ENCODE data around the gene CHD2.
"Not testable (repeated sequence)": the region's sequence is repeated elsewhere in the genome, so short reads cannot be mapped to it uniquely, and the experiment has no call there.

CHD2 gene

DNA sequence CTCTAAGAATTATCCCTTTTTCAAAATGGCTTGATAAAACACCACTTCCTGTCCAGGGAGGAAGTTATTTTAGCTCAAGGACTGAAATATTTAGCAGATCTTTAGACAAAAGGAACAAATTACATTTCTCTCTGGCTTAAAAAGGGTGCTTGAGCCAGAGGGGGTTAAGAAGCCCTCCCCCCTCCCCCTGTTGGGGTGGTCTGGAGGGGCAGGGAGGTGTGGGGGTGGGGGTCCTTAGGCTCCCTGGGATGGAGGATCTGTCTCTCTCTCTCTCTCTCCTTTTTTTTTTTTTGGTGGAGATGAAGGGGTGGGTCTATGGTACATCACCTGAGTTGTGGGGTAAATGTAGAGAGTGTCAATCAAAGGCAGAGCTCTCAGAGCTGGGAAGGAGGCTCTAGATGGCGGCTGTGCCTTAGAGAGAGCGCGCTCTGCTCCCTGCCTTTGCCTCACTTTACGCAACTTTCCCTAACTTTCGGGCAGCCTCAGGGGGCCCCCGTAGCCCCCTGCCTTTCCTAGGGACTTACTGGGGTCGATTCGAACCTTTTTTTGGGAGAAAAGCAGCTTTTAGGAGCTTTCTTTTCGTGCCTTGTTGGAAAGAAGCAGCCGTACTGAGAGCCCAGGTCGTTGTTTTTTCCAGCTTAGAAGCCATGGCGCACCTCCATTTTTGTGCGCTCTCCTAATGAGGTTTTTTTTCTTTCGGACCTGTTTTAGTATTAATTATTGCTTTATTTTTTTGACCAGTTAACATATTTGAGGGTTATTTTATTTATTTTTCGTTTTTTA, at the start of gene CHD2:
Gene CHD2 (plus strand): TSS at position 377 of the 783 bp plus-strand sequence. CDS start 914 bp downstream, outside the sequence.
- peak; percentile 31 for DNase-seq (ENCODE audit: low read depth)

DNA sequence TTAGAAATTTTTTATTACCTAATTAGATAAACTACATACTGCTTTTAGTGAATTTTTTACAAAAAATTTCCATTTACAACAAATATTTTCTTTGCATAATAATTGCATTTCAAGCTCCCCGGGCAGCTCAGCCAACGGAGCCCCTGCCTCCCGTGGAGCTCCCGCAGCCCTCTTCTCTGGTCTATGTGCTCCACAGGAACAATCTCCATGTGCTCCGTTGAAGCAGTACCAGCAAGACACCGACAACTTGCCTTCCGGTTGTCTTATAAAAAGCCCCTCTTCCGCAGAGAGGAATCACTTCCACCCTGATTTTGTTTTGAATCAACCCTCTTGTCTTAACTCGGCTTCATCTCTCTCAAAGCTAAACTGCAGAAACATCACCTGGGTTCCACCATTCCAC, 46.9 kb upstream of the CHD2 start:
- DNase-seq (ENCODE audit: low read depth): no peak

DNA sequence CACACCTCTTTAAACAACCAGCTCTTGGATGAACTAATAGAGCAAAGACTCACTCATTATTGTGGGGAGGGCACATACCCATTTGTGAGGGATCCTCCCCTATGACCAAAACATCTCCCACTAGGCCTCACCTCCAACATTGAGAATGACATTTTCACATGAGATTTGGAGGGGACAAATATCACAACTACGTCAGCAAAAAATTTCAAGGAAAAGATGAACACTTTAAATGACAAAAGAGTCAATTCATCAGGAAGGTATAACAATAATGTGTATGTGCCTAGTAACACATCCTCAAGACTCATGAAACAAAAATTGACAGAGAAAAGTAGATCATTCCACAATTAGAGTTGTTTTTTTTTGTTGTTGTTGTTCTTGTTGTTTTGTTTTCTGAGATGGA, 38.4 kb upstream of the CHD2 start:
- DNase-seq (ENCODE audit: low read depth): no peak

DNA sequence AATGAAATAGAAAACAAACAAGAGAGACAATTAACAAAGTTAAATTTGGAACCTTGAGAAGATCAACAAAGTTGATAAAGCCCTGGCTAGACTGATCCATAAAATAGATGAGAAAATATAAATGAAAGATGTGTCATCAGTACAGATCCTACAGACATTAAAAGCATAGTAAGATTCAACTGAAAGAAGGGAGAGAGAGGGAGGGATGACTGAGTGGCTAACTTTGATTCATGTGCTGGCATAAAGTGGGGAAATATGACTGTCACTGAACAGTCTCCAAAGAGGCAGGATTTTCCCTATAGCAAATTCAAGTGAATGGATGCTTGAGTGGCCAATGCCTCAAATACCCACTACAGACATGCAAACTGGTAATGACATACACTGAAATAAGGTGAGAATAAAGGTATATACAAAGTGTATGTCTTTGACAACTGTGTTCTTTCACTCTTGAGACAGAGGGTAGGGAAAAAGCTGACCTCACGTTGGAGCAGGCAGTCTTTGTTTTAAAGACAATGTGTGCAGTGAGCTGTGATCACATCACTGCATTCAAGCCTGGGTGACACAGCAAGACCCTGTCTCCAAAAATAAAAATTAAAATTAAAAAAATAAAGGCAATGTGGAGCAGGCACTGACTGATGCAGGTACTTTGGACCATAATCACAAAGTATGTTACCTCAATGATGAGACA, 35.9 kb upstream of the CHD2 start:
- no peak for DNase-seq (ENCODE audit: low read depth)

DNA sequence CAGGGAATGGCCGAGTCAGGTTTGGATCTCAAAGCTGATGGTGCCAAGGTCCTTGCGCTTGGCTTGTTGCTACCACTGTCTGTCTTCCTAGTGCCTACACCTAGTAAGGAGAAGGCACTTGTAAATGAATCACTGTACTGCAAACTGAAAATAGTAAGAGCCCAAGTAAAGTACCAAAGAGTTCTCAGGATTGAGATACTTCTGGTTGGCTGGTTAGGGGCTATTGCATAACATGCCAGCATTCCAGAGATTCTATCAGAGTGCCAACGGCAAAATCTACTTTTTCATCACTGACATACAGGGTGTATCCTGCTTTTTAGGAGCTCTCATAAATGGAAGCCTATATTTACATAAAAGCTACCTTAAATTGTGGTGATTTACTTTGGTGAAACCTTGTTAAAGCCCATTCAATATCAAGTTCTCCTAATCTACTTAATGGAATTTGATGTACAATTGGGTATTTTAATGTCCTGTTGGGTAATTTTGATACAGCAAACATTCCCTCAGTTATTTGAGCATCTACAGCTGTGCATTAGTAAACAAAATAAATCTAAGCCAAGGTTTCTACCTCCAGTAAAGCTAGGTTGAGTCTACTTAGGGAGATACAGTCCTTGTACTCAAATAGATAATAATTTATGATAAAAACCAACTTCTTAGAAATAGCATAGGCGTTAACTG, 30.7 kb upstream of the CHD2 start:
- no peak for DNase-seq (ENCODE audit: low read depth)

DNA sequence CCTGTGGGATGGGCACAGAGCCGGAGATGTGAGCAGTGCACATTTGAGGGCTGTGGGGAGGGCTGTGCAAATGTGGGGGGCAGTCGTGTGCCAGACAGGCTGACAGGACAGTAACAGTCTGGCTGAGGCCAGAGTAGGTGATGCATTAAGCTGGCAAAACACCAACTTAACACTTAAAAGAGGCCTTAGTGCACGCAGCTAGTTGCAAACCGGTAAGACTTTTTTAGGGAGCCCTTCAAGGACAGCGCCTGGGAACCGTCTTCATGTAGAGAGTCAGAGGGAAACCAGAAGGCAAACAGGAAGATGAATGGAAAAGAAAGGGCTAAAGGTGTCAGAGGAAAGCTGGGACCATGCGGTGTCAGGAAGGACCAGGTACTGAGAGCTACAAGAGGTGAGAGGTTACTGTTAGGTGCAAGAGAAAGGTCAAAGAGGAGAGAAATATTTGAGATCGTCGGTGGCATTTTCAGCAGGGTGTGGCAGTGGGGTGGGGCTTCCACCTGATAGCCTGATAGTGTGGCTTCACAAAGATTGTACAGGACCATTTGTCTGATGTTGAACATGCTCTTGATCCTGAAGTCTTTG, 30.0 kb upstream of the CHD2 start:
- DNase-seq (ENCODE audit: low read depth): no peak

DNA sequence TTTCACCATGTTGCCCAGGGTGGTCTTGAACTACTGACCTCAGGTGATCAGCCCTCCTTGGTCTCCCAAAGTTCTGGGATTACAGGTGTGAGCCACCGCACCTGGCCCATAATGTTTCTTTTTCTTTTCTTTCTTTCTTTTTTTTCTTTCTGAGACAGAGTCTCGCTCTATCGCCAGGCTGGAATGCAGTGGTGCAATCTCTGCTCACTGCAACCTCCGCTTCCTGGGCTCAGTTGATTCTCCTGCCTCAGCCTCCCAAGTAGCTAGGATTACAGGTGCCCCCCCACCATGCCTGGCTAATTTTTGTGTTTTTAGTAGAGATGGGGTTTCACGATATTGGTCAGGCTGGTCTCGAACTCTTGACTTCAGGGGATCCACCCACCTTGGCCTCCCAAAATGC, 27.2 kb upstream of the CHD2 start:
- DNase-seq (ENCODE audit: low read depth): not testable (repeated sequence)

DNA sequence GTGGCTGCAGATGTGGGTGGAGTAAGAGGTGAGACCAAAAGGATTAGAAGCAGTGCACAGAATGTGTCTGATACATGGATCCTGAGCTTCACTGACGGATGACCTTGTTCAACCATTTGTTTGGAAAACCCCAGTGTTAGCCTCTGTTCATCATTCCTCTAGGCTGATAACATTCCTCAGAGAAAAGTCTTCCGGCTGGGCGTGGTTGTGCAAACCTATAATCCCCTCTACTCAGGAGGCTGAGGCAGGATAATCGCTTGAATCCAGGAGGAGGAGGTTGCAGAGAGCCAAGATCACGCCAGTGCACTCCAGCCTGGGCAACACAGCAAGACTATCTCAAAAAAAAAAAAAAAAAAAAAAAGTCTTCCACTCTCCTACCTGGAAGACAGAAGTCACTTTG, 23.1 kb upstream of the CHD2 start:
- no peak for DNase-seq (ENCODE audit: low read depth)

DNA sequence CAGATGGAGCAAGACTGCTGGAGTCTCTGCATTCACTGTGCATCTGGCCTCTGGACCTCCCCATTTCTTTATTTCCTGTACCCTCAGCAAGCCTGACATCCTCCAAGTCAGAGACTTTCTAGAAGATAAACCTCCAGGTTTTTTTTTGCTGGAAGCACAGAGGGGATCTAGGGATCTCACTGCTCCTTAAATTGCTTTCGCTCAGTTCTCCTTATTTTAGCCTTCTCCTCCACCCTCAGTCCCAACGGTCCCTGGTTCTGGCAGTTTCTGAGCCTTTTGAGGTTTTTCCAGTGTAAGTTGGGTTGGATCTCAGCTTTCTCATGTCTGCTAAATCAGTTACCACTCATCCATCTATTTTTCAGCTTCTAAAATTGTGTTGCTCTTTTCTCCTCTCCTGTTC, 22.7 kb upstream of the CHD2 start:
- no peak for DNase-seq (ENCODE audit: low read depth)

DNA sequence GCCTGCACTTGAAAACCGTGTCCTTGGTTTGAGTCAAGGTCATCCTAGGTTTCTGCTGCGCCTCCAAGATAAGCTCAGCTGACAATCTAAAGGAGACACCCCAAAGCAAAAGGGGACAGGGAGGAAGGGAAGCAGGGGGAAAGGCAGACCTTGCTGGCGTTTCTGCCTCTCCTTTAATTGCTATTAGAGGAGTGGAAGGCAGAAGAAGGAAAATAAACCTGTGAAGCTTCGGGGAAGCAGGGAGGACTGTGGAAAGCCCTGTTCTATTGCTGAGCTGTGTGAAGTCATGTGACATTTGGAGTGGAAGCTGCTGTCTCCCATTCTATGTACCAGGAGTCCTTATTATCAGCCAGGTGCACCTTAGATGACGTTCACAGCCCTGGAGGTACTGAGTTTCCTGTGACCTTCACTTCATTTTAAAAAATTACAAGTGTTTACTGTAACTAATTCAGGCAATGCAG, 21.5 kb upstream of the CHD2 start:
- DNase-seq (ENCODE audit: low read depth): no peak

DNA sequence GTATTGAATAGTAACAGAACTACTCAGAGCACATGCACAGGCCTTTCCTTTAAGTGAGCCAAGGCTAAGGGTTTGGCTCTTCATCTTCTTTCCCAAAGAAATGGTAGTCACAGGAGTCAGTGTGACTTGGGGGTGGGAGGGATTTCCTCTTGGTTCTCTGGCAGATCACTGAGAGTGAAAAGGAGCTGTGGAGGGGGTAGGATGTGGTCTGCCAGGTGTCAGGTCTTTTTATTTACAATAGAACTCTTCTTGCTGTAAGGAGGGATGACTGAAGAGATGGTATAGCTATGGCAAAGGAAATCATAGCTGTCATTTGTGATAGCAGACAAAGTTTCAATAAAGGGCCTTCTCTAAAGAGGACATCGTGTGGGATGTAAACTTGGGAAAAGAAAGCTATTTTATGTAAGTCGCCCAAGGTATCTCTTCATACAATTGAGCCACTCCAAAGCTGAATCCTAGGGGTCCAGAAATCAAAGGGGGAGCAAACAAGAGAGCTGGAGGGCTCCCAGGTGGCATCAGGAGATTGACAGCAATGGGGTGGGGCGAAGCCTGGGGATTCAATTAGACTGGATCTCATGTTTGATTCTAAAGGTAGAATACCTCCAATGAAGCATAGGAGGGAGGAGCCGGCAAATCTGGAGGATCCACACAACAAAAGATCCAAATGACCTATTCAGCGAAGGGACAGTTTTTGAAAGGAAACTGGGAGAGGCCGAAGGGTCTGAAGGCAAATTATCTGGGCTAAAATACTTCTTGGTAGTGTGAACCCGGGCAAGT, 20.0 kb upstream of the CHD2 start:
- DNase-seq (ENCODE audit: low read depth): no peak

DNA sequence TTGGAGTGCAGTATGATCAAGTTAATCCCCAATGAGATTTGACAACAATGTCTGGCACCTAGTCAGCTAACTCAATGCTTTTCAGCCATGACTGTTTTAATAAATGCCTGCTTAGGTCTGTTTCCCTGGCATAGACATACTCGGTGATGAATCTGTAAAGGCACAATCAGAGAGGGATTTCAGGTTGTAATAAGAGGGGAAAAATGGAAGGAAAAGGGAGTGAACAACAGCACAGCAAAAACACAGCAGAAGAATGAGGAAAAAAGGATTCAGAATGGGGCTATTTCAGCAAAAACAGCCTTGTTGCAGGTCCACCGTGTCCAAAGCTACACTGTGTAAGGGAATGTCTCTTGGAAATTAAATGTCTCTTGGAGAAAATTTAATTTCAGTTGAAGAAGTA, 19.3 kb upstream of the CHD2 start:
- DNase-seq (ENCODE audit: low read depth): no peak

DNA sequence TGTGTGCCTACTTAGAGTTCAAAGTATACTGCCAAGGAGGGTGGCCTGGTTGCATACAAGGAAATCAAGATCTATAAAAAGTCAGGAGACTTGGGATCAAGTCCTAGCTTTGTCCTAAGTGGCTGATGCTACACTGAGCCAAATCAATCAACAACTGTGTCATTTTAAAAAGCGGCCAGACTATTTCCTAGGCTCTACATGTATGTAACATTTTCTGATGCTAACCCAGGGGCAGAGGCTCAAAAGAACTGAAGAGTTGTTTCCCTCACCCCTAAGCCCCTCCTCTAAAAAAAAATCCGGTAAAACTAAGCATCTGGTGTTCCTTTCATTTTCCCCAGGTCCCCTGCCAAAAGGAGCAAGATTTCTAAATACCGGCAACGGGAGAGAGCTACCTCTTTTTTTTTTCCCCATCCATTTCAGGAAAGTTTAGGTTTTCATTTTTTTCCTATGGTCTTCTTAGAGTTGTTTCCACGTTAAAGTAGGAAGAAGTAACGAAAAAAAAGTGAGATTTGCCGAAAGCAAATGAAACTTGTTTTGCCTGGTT, 18.8 kb upstream of the CHD2 start:
- no peak for DNase-seq (ENCODE audit: low read depth)

DNA sequence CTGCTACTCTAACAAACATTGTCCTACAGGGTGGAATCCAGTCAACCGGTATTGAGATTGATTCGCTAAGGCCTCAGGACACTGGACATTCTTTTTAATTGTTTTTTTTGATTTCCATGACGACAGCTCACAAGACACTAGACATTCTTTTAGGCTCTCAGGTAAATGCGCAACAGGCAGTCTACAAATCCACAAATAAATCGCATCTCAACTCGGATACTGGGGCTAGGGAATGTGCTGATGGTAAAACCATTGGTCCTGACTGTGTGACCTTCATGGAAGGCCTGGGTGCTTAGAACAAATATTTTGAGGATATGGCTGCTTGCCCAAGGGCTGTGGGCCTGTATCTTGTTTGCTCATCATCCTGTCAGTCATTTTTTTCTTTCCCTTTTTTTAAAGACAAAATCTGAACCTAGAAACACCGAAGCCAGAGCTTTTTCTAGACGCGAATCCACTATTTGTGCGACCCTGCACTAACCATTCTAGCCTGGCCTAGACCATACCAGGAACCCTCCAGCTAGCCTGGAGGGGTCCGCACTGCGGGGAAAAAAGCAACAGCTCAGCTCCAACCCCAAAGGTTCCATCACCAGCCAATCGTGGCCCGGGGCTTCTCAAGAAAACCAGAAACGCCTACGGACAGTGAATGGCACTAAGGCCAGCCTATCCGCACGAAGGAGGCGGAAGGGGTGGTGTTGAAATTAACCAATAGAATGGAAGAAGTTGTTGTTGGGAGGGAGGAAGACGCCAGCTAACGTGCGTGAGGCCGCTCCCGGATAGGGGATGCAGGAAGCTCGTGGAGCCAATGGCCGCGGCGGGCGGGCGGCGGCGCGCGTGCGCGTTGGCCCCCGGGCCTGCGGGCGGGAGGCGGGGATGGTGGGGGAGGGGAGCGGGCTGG, 18.1 kb upstream of the CHD2 start:
- DNase-seq (ENCODE audit: low read depth): peak; percentile 97

DNA sequence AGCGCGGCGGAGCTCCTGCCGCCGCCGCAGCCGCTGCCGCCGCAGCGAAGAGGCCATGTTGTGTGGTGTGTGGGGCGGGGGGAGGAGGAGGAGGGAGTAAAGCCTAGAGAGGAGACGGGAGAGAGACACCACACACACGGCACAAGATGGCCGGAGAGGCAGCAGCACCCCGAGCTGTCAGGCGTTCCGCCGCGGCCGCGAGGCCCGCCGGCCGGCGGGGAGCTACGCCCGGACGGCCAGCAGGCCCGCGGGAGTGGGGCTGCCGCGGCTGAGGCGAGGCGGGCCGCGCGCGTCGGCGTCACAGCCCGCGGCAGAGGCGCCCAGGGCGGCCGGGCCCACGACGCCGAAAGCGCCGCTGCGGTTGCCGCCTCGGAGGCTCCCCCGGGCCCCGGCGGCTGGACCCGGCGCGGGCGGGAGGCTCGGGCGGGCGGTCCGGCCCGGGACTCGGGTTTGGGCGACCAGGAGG, 17.4 kb upstream of the CHD2 start:
- no peak for DNase-seq (ENCODE audit: low read depth)

DNA sequence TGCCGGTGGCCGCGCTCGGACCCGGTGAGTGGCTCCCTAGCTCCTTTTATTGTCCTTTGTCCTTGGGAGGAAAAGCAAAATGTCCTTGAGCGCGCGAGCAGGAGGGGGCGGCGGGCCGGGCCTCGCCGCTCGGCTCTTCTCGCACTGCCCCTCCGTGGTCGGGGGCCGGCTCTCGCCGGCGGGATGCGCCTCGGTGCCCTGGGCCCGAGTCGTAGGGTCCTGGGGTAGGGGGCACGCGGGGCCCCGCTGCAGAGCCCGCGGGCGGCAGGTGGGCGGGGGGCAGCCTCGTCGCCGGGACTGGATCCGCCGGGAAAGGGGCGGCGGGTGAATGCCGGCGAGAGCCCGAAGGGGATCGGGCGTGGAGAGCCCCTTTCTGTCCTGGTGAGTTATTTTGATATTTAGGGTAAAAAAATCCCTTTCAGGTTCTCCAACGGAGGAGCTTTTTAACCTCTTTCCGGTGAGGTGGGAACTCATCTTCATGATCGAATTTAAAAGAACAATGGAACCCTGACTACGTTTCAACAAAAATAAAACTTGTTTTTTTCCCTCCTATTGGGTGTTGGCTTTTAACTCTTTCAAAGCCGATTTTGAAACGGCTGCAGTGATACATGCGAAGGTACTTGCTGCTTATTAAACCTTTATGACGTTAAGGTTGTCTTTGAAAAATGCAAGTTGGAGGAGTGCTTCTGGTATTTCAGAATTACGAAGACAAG, 16.8 kb upstream of the CHD2 start:
- DNase-seq (ENCODE audit: low read depth): no peak

DNA sequence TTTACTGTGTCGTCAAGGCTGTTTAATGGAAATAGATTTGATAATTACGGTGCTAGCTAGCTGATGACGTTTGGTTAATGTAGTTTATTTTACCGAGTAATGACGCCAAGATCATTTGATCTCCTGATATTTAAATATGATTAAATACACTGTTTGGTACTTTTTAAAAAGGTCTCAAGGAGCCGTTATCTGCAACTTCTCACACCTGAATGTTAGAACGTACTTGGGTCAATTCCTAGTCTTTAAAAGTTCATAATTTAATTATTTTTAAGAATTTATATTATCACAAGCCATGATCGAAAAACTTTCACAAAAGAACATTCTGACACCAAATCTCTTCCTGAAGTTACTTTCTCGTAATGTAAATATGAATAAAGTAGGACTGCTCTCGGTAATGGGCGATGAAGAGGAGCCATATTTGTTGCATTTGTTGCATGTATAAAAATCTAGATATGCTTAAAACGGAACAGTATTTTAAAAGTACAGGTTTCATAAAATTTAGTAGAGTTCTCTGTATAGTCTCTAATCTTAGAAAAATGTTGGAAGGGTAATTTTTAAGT, 16.2 kb upstream of the CHD2 start:
- no peak for DNase-seq (ENCODE audit: low read depth)

DNA sequence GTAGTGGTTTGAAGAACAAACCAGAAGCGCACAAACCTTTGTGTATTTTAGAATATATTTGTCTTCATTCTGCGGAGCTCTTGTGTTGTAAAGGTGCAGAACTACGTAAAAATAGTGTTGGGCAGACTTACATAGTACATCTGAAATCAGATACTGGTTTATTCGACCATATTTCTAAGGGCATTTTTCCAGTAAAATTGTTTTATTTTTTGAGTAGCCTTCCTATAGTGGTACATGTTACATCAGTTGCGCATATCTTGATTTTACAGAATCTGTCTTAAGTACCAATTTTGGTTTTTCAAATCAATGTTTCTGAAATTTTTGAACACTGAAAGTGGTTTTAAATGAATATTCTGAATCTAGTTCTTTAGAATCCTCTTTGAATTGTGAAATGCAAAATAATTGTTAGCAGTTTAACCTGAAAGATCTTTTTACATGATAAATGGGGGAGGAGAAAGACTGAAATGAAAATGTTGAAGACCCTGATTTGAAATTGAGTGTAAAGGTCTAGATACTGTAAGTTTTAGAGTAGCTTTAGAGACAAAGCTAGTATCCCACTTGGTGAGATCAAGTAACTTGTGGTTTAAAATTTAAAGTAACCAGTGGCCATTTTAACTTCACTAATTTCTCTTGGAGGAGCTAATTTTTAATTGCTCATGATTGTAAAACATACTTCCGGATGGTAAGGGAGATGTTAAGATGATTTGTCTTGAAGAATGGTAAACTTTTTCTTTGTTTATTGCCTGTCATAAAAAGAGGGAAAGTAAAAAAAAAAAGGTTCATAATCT, 15.5 kb upstream of the CHD2 start:
- DNase-seq (ENCODE audit: low read depth): no peak

Measured in stimulated activated CD8-positive, alpha-beta memory T cell treated with anti-CD3 and anti-CD28 coated beads, Interleukin-15, amount 100 ng/mL, for 24 hours (primary cell).